ENCODE data around the gene TAF9B.
"Not testable (repeated sequence)": the region's sequence is repeated elsewhere in the genome, so short reads cannot be mapped to it uniquely, and the experiment has no call there.

The TAF9B gene

DNA sequence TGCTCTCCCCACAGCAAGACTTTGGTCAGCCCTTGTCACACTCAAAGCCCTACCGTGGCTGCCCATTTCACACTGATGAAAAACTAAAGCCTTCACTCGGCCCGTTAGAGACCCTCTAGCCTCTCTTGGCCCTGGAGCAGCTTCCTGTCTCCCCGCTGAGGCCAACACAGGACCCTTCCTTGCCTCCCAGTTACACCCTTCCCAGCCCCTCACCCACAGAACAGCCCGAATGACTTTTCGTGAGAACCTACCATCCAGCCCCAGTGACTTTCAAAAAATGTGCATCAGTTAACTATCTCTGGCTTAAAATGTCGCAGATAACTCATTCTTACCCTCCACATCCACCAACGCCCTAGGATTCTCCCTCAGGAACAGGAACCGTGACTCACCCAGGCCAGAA lies 756 bp upstream of the TAF9B start:
- H3K4me3 ChIP-seq (ENCODE audit: low read depth, low read length): no peak overlapping the region
- in situ Hi-C loops (cut with HindIII; ENCODE audit: low sequenced_read_pairs): no loop called here
- TF ChIP-seq, protein P1, sequence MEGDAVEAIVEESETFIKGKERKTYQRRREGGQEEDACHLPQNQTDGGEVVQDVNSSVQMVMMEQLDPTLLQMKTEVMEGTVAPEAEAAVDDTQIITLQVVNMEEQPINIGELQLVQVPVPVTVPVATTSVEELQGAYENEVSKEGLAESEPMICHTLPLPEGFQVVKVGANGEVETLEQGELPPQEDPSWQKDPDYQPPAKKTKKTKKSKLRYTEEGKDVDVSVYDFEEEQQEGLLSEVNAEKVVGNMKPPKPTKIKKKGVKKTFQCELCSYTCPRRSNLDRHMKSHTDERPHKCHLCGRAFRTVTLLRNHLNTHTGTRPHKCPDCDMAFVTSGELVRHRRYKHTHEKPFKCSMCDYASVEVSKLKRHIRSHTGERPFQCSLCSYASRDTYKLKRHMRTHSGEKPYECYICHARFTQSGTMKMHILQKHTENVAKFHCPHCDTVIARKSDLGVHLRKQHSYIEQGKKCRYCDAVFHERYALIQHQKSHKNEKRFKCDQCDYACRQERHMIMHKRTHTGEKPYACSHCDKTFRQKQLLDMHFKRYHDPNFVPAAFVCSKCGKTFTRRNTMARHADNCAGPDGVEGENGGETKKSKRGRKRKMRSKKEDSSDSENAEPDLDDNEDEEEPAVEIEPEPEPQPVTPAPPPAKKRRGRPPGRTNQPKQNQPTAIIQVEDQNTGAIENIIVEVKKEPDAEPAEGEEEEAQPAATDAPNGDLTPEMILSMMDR (IDR thresholded peaks at IDR 0.05; ENCODE audit: low read depth, low read length, missing control alignments): no peak
- DNase-seq (ENCODE audit: low read depth): no peak

DNA sequence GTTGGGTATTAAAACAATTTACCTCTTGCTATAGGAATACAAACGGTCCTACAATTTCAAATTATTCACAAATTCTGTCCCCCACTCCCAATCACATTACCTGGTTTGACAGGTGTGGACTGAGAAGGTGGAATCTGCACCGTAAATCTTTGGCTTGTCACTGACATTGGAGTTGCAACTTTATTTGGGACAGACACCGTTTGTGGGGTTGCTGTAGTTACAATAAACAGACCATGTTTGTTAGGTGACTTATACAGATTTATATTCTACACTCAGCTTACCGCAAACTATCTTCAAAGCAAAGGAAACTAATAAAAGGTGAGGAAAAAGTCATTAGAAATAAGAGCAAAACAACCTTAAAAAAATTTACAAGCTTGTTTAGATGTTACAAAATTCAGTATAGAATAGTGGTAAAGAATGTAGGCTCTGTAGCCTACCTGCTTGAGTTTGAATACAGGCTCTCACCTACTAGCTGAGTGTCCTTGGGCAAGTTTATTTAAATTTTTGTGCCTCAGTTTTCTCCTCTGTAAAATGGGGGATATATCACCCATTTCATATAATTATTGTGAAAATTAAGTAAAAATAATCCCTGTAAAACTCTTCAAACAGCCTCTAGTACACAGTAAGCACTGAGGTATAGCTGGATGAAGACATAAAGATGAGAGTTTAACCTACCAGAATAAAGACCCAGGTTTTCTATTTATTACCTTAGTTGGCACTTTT lies 6.1 kb downstream of the TAF9B start:
- TF ChIP-seq, protein P1 (IDR thresholded peaks at IDR 0.05; ENCODE audit: low read depth, low read length, missing control alignments): no peak
- no peak for DNase-seq (ENCODE audit: low read depth)
- in situ Hi-C loops (cut with HindIII; ENCODE audit: low sequenced_read_pairs): no loop called here
- no peak overlapping the region for H3K4me3 ChIP-seq (ENCODE audit: low read depth, low read length)

DNA sequence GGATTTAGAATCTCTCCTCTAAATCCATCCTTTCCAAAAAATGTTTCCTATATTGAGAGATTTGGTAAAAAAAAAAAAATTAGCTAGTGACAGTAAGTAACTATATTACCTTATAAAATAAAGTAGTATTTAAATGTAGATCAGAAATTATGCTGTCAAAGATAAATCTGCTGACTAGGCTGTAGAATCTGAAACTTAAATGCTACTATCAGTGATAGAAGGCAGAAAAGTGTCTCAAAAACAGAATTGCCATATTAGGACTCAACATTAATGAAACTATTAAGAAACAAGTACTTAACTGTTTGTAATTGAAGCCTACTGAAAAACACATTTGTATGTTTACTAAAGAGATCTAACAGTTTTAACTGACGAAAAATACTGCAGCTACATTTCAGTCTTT lies 8.3 kb downstream of the TAF9B start:
- in situ Hi-C loops (cut with HindIII; ENCODE audit: low sequenced_read_pairs): no loop called here
- no peak overlapping the region for H3K4me3 ChIP-seq (ENCODE audit: low read depth, low read length)
- TF ChIP-seq, protein P1 (IDR thresholded peaks at IDR 0.05; ENCODE audit: low read depth, low read length, missing control alignments): no peak
- no peak for DNase-seq (ENCODE audit: low read depth)

DNA sequence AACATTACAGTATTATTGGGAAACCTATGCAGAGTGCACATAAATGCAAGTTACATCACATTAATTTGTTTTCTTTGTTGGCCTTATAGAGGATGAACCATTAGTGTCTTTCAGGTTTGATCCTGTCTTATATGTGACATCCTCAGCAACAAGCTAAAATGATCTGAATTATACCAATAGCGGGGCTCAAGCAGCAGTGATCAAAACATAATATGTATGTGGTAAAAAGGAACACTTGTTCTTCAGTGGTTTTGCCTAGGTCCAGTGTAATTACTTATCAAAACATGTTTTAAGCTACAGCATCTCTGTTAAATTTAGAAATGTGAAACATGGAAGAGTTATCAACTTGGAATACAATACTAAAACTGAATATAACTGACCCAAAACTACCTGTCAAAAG lies 9.1 kb downstream of the TAF9B start:
- DNase-seq (ENCODE audit: low read depth): no peak
- in situ Hi-C loops (cut with HindIII; ENCODE audit: low sequenced_read_pairs): no loop called here
- TF ChIP-seq, protein P1 (IDR thresholded peaks at IDR 0.05; ENCODE audit: low read depth, low read length, missing control alignments): no peak
- no peak overlapping the region for H3K4me3 ChIP-seq (ENCODE audit: low read depth, low read length)

DNA sequence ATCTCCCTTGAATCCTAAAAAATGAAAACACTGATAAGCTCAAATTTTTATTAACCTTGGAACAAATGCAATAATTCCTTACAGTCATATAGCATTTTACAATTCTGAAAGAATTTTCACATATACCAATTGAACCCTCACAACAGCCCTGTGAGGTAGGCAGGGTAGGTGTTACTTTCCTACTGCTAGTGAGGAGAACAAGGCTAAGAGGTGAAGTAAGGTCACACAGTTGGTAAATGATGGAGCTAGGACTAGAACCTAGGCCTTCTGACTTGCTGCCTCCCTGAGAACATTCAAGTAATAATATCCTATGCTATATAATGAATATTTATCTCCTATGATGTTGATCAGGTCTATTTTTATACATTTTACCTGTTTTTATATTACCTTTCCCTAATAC lies 9.7 kb downstream of the TAF9B start:
- in situ Hi-C loops (cut with HindIII; ENCODE audit: low sequenced_read_pairs): no loop called here
- H3K4me3 ChIP-seq (ENCODE audit: low read depth, low read length): no peak overlapping the region
- DNase-seq (ENCODE audit: low read depth): no peak
- TF ChIP-seq, protein P1 (IDR thresholded peaks at IDR 0.05; ENCODE audit: low read depth, low read length, missing control alignments): no peak

DNA sequence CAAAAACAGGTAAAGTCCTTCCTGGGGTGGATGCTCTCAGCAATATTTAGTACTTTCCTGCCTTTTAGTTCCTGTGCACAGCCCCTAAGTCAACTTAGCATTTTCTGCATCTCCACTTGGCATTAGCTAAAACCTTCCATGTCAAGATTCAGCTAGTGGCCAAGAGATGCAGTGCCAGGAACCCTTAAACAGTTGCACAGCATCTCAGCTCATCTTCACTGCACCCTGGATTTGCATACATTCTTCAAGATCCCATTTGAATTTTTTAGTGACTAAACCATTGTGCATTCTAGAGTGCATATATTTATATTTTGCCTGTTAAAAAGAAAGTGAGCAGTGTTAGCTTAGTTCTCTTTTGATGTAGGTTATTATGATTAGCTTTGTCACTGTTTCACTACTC lies 13.7 kb downstream of the TAF9B start:
- DNase-seq (ENCODE audit: low read depth); H3K4me3 ChIP-seq (ENCODE audit: low read depth, low read length); in situ Hi-C loops (cut with HindIII; ENCODE audit: low sequenced_read_pairs): not testable (repeated sequence)

DNA sequence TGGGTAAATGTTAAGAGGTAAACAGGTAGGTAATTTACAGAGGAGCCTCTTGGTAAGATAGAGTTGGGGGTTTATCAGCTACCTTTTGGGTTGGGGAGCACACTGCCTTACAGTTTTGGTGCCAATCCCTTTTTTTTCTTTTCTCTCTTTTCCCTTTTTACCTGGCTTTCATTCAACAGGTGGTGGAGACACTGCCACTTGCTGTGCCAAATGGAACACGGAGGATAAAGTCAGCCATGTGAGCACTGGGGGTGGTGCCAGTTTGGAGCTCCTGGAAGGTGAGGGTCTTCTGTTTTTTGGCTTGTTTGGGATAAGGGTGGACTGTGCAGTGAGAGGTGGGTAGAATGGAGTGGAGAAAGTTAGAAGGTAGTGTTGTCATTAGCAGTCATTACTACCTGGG lies 14.3 kb downstream of the TAF9B start:
- no peak for DNase-seq (ENCODE audit: low read depth)
- in situ Hi-C loops (cut with HindIII; ENCODE audit: low sequenced_read_pairs): no loop called here
- TF ChIP-seq, protein P1 (IDR thresholded peaks at IDR 0.05; ENCODE audit: low read depth, low read length, missing control alignments): no peak

More for the DNA sequence above, 14.3 kb downstream of the TAF9B start:
- H3K4me3 ChIP-seq (ENCODE audit: low read depth, low read length): no peak overlapping the region

All from astrocyte of the cerebellum (primary cell).